CD14-positive monocyte (primary cell): ENCODE results near the gene ZNF491. TPM values are rescaled to one million over a fixed set of nuclear protein-coding genes. Genes with fewer than 3 reads are reported as not detected.

Experiments
- DNase-seq, 3 donors: peaks; one replicate each; pipeline ENCODE4 v3.0.0-alpha.2; 2011 to 2022
- H2AFZ ChIP-seq: 2 replicates; pipeline ENCODE4 v1.6.0; 2012; ENCODE audit warnings: mild to moderate bottlenecking, low read depth, low read length, inconsistent platforms; ENCODE audit not compliant: insufficient read depth, poor library complexity, severe bottlenecking
- H3K27ac ChIP-seq, 2 donors: 1 replicate in 1 of 2; 2 replicates in 1 of 2; pipeline ENCODE4 v1.5.1; 2012 to 2013; ENCODE audit warnings: low read length in 2 of 2, control low read depth in 1 of 2, inconsistent platforms in 1 of 2, low read depth in 1 of 2, mild to moderate bottlenecking in 1 of 2
- H3K27me3 ChIP-seq, 2 donors: one replicate each; pipeline versions ENCODE4 v1.6.0 to v1.6.1; 2011 to 2013; ENCODE audit warnings: low read length in 2 of 2; ENCODE audit not compliant: control insufficient read depth in 2 of 2, insufficient read depth in 2 of 2
- H3K36me3 ChIP-seq, 2 donors: replicated peaks in 1 of 2; 1 replicate in 1 of 2; 2 replicates in 1 of 2; pipeline versions ENCODE4 v1.5.1 to v1.6.1; 2012 to 2013; ENCODE audit warnings: low read length in 2 of 2, control low read depth in 1 of 2, inconsistent platforms in 1 of 2, mild to moderate bottlenecking in 1 of 2; ENCODE audit not compliant: insufficient read depth in 2 of 2, control insufficient read depth in 1 of 2
- H3K4me1 ChIP-seq, 2 donors: 1 replicate in 1 of 2; 2 replicates in 1 of 2; pipeline versions ENCODE4 v1.5.1 to v1.6.1; 2012 to 2013; ENCODE audit warnings: low read length in 2 of 2, control low read depth in 1 of 2, inconsistent platforms in 1 of 2, mild to moderate bottlenecking in 1 of 2, moderate library complexity in 1 of 2; ENCODE audit not compliant: insufficient read depth in 2 of 2, control insufficient read depth in 1 of 2
- H3K4me2 ChIP-seq: replicated peaks from 2 replicates; pipeline ENCODE3; 2012; ENCODE audit warnings: low read length, moderate library complexity, mild to moderate bottlenecking; ENCODE audit not compliant: poor library complexity, severe bottlenecking; ENCODE audit errors: extremely low read depth
- H3K4me3 ChIP-seq, 3 experiments: fragments of 200-600 bp in 1 of 3; sonication (generic) in 1 of 3; replicated peaks in 1 of 3; 1 replicate in 2 of 3; 2 replicates in 1 of 3; pipeline ENCODE4 v1.5.1; 2011 to 2013; ENCODE audit warnings: low read length in 3 of 3, mild to moderate bottlenecking in 3 of 3, control low read depth in 2 of 3, low read depth in 2 of 3, inconsistent platforms in 1 of 3, moderate library complexity in 1 of 3
- H3K79me2 ChIP-seq: 2 replicates; pipeline ENCODE4 v1.6.0; 2012; ENCODE audit warnings: mild to moderate bottlenecking, control low read depth, inconsistent platforms, low read length, moderate library complexity; ENCODE audit not compliant: insufficient read depth
- H3K9ac ChIP-seq: 2 replicates; pipeline ENCODE4 v1.6.0; 2017; ENCODE audit warnings: low read length, mild to moderate bottlenecking; ENCODE audit not compliant: insufficient read depth, poor library complexity, severe bottlenecking
- H3K9me3 ChIP-seq, 2 donors: replicated peaks in 1 of 2; 1 replicate in 1 of 2; 2 replicates in 1 of 2; pipeline versions ENCODE4 v1.5.1 to v1.6.1; 2012 to 2013; ENCODE audit warnings: low read length in 2 of 2, control low read depth in 1 of 2; ENCODE audit not compliant: control insufficient read depth in 1 of 2, insufficient read depth in 1 of 2
- H4K20me1 ChIP-seq: 2 replicates; pipeline ENCODE4 v1.6.0; 2012; ENCODE audit warnings: mild to moderate bottlenecking, low read length, control low read depth, moderate library complexity; ENCODE audit not compliant: insufficient read depth
- H3K27ac Mint-ChIP-seq, 7 donors: one replicate each; pipeline ENCODE4 v1.8.0; 2020; ENCODE audit warnings: mild to moderate bottlenecking in 7 of 7, mixed read lengths in 7 of 7, moderate library complexity in 6 of 7, inconsistent platforms in 2 of 7
- H3K27me3 Mint-ChIP-seq, 3 donors: one replicate each; pipeline ENCODE4 v1.8.0; 2021 to 2022; ENCODE audit warnings: low read depth in 3 of 3, mild to moderate bottlenecking in 3 of 3, mixed read lengths in 3 of 3, moderate library complexity in 3 of 3, inconsistent platforms in 1 of 3
- H3K36me3 Mint-ChIP-seq, 2 donors: one replicate each; pipeline ENCODE4 v1.8.0; 2020; ENCODE audit warnings: mixed read lengths in 2 of 2, inconsistent platforms in 1 of 2, mild to moderate bottlenecking in 1 of 2
- H3K4me1 Mint-ChIP-seq: one replicate; pipeline ENCODE4 v1.8.0; 2020; ENCODE audit warnings: mild to moderate bottlenecking, mixed read lengths
- H3K4me3 Mint-ChIP-seq, 2 donors: one replicate each; pipeline ENCODE4 v1.8.0; 2020; ENCODE audit warnings: mild to moderate bottlenecking in 2 of 2, mixed read lengths in 2 of 2, moderate library complexity in 1 of 2
- H3K9me3 Mint-ChIP-seq, 7 donors: one replicate each; pipeline ENCODE4 v1.8.0; 2020 to 2022; ENCODE audit warnings: mixed read lengths in 7 of 7, mild to moderate bottlenecking in 6 of 7, moderate library complexity in 6 of 7, inconsistent platforms in 2 of 7
- CTCF ChIP-seq: fragments of 200-600 bp; IDR thresholded peaks from one replicate; pipeline ENCODE4 v1.8.0; 2022; ENCODE audit warnings: antibody characterized with exemption, mild to moderate bottlenecking
- WGBS: methylation state at CpG from one replicate; pipeline ENCODE4 v1.1.5; 2013; ENCODE audit warnings: missing lambda C conversion rate; ENCODE audit not compliant: insufficient coverage; 5-methylcytosine and 5-hydroxymethylcytosine counted together
- intact Hi-C, 2 donors: fragments of 100-400 bp; cut with micrococcal nuclease; formaldehyde crosslinking; loops; one replicate each; pipeline versions ENCODE4 v1.15.0 to v1.15.1; 2023
- polyA plus RNA-seq, 3 donors: library from polyadenylated mRNA; depleted of rRNA in 1 of 3; unstranded in 2 of 3; stranded (reverse) in 1 of 3; fragments of 300-500 nt in 2 of 3; fragments of >200 nt in 1 of 3; fragmentation: Illumina TruSeq in 2 of 3; gene quantifications; 1 replicate in 2 of 3; 2 replicates in 1 of 3; pipeline ENCODE4 v1.2.3, GENCODE V29; 2012 to 2021

The ZNF491 gene
- polyA plus RNA-seq, 3 donors, result 0.27 to 0.92 TPM; not detected in 1

GRCh38 chr19:11853358-11853757 is 55.0 kb downstream of the ZNF491 start:
- no peak overlapping the region for H3K27ac ChIP-seq
- TF ChIP-seq CTCF, result no peak
- no peak overlapping the region for H2AFZ ChIP-seq
- Mint-ChIP-seq H3K4me3 (no peak overlapping the region), H3K27ac (no peak overlapping the region), H3K9me3 (peaks cover 42 to 82% (median 72%) of the 10 kb centered on the region in 7 donors), H3K4me1 (peaks cover 14% of the 10 kb centered on the region), H3K27me3 (peaks cover 0 to 2% (median under 1%) of the 10 kb centered on the region in 3 donors), H3K36me3 (peaks cover 7 to 41% of the 10 kb centered on the region in 2 donors)
- peaks cover 72 to 75% of the 10 kb centered on the region in 2 donors for H3K9me3 ChIP-seq
- 100% methylated on average over 2 of the region's 3 CpGs for WGBS
- DNase-seq, result no peak
- peaks cover 11 to 15% of the 10 kb centered on the region in 2 donors for H3K4me1 ChIP-seq
- H3K9ac ChIP-seq, result no peak overlapping the region
- H3K79me2 ChIP-seq, result peaks cover 46% of the 10 kb centered on the region
- no peaks in the 10 kb centered on the region for H3K27me3 ChIP-seq
- H3K4me3 ChIP-seq, result peak overlapping the region in 1 of 3 experiments; percentile 14
- intact Hi-C loops, result no loop called here
- no peak overlapping the region for H3K4me2 ChIP-seq
- no peaks in the 10 kb centered on the region for H4K20me1 ChIP-seq
- peaks cover 0 to 36% of the 10 kb centered on the region in 2 donors for H3K36me3 ChIP-seq

GRCh38 chr19:11856596-11857250 is 58.4 kb downstream of the ZNF491 start:
- WGBS, result 98% methylated on average over 7 of the region's 12 CpGs
- peaks cover 0 to 42% of the 10 kb centered on the region in 2 donors for H3K36me3 ChIP-seq

More at GRCh38 chr19:11856596-11857250, 58.4 kb downstream of the ZNF491 start:
- no peaks in the 10 kb centered on the region for H3K4me1 ChIP-seq
- H2AFZ ChIP-seq, result no peak overlapping the region
- intact Hi-C loops, result no loop called here
- H3K27ac ChIP-seq, result no peak overlapping the region
- Mint-ChIP-seq H3K27me3 (peaks cover 0 to 2% (median 0%) of the 10 kb centered on the region in 3 donors), H3K4me1 (no peaks in the 10 kb centered on the region), H3K27ac (no peak overlapping the region), H3K9me3 (peaks cover 46 to 95% (median 87%) of the 10 kb centered on the region in 7 donors), H3K4me3 (no peak overlapping the region), H3K36me3 (peaks cover 8 to 38% of the 10 kb centered on the region in 2 donors)
- no peak overlapping the region for H3K4me2 ChIP-seq
- peaks cover 25% of the 10 kb centered on the region for H3K79me2 ChIP-seq
- H3K9ac ChIP-seq, result no peak overlapping the region
- no peak for DNase-seq
- no peaks in the 10 kb centered on the region for H3K27me3 ChIP-seq
- H3K9me3 ChIP-seq, result peaks cover 83 to 97% of the 10 kb centered on the region in 2 donors
- TF ChIP-seq CTCF, result no peak
- H4K20me1 ChIP-seq, result no peaks in the 10 kb centered on the region
- H3K4me3 ChIP-seq, result no peak overlapping the region

Other genes with a start within 250 kb of the ZNF491 start
- gene ELOF1, start 239.3 kb upstream of the ZNF491 start, polyA plus RNA-seq, result 10 to 100 TPM; 48.5 to 95.5 (median 77.5) TPM
- gene ACP5, start 220.9 kb upstream of the ZNF491 start, polyA plus RNA-seq, result 10 to 100 TPM; 20.1 to 58.2 (median 31.2) TPM
- gene ZNF627, start 201.0 kb upstream of the ZNF491 start, polyA plus RNA-seq, result 1 to 10 TPM; 1.7 to 3.7 (median 3.4) TPM
- gene ZNF823, start 59.6 kb upstream of the ZNF491 start, polyA plus RNA-seq, result under 1 TPM; 0.48 to 0.85 (median 0.67) TPM
- 1 to 10 TPM in 1 of 3 donors, under 1 TPM in 2; 0.48 to 1.0 (median 0.95) TPM for gene ZNF441, start 31.5 kb upstream of the ZNF491 start, polyA plus RNA-seq
- 1 to 10 TPM; 2.4 to 4.1 (median 3.4) TPM for gene ZNF440, start 15.8 kb downstream of the ZNF491 start, polyA plus RNA-seq
- 1 to 10 TPM in 1 of 3 donors, under 1 TPM in 2; 0.31 to 2.1 (median 0.82) TPM for gene ZNF439, start 50.2 kb downstream of the ZNF491 start, polyA plus RNA-seq
- 1 to 10 TPM in 2 of 3 donors, under 1 TPM in 1; 0.98 to 1.7 (median 1.1) TPM for gene ZNF69, start 89.3 kb downstream of the ZNF491 start, polyA plus RNA-seq
- gene ZNF700, start 126.6 kb downstream of the ZNF491 start, polyA plus RNA-seq, result 10 to 100 TPM in 1 of 3 donors, 1 to 10 TPM in 2; 1.1 to 18.3 (median 1.2) TPM
- gene ZNF763, start 166.5 kb downstream of the ZNF491 start, polyA plus RNA-seq, result 1 to 10 TPM; 1.3 to 2.6 (median 1.7) TPM
- gene ZNF433, start 237.2 kb downstream of the ZNF491 start, polyA plus RNA-seq, result 1 to 10 TPM in 1 of 3 donors, under 1 TPM in 2; 0.50 to 1.1 (median 0.76) TPM